ENCODE data around the gene STRBP.

DNA sequence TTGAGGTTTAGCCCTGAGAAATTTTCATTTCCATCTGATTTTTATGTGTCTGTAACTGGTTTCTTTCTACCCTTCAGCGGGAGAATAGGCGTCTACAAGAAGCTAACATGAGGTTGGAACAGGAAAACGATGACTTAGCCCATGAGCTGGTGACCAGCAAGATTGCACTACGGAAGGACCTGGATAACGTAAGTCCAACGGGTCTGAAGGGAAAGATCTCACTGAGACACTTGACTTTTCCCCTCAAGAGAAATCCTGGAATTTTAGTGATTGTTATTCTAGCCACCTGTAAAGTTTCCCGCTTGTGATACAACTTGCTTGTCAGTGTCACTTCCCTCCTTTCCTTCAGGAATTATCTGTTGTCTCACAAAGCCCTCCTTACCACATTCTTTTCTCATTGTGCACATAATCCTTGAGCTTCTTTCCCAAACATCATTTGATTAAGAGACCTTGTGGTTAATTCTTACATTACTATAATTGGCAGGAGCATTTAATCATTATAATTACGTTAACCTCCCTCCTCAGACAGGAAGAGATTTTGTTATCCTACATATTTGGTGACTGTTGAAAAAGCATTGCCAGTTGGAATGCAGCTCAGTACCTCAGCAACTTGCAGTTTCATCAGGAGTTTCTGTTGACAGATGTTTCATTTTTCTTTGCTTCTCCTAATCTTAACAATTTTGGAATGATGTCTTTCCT is 178.0 kb downstream of the STRBP start:
- TF ChIP-seq, protein P1, sequence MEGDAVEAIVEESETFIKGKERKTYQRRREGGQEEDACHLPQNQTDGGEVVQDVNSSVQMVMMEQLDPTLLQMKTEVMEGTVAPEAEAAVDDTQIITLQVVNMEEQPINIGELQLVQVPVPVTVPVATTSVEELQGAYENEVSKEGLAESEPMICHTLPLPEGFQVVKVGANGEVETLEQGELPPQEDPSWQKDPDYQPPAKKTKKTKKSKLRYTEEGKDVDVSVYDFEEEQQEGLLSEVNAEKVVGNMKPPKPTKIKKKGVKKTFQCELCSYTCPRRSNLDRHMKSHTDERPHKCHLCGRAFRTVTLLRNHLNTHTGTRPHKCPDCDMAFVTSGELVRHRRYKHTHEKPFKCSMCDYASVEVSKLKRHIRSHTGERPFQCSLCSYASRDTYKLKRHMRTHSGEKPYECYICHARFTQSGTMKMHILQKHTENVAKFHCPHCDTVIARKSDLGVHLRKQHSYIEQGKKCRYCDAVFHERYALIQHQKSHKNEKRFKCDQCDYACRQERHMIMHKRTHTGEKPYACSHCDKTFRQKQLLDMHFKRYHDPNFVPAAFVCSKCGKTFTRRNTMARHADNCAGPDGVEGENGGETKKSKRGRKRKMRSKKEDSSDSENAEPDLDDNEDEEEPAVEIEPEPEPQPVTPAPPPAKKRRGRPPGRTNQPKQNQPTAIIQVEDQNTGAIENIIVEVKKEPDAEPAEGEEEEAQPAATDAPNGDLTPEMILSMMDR (IDR thresholded peaks at IDR 0.05), result no peak
- TF ChIP-seq POLR2AphosphoS5 (IDR thresholded peaks at IDR 0.05; ENCODE audit: low read depth, low read length) (no peak), SIN3A (IDR thresholded peaks at IDR 0.05; ENCODE audit: borderline replicate concordance, insufficient read depth, low read depth, low read length) (no peak), TCF7L2 (IDR thresholded peaks at IDR 0.05; ENCODE audit: low read depth, low read length) (no peak)
- TF ChIP-seq, protein P2, sequence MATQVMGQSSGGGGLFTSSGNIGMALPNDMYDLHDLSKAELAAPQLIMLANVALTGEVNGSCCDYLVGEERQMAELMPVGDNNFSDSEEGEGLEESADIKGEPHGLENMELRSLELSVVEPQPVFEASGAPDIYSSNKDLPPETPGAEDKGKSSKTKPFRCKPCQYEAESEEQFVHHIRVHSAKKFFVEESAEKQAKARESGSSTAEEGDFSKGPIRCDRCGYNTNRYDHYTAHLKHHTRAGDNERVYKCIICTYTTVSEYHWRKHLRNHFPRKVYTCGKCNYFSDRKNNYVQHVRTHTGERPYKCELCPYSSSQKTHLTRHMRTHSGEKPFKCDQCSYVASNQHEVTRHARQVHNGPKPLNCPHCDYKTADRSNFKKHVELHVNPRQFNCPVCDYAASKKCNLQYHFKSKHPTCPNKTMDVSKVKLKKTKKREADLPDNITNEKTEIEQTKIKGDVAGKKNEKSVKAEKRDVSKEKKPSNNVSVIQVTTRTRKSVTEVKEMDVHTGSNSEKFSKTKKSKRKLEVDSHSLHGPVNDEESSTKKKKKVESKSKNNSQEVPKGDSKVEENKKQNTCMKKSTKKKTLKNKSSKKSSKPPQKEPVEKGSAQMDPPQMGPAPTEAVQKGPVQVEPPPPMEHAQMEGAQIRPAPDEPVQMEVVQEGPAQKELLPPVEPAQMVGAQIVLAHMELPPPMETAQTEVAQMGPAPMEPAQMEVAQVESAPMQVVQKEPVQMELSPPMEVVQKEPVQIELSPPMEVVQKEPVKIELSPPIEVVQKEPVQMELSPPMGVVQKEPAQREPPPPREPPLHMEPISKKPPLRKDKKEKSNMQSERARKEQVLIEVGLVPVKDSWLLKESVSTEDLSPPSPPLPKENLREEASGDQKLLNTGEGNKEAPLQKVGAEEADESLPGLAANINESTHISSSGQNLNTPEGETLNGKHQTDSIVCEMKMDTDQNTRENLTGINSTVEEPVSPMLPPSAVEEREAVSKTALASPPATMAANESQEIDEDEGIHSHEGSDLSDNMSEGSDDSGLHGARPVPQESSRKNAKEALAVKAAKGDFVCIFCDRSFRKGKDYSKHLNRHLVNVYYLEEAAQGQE (IDR thresholded peaks at IDR 0.05; ENCODE audit: insufficient read depth in 1 of 2, low read depth in 2 of 2, low read length in 1 of 2), result no peak

Measured in Panc1 (cell line).